COLO829 (cell line): ENCODE data around the gene ATAD1.
"Not testable (repeated sequence)": the region's sequence is repeated elsewhere in the genome, so short reads cannot be mapped to it uniquely, and the experiment has no call there.

Experiments
- DNase-seq: peaks from one replicate; pipeline ENCODE4 v3.0.0; 2012; ENCODE audit warnings: low spot score

Gene ATAD1

DNA sequence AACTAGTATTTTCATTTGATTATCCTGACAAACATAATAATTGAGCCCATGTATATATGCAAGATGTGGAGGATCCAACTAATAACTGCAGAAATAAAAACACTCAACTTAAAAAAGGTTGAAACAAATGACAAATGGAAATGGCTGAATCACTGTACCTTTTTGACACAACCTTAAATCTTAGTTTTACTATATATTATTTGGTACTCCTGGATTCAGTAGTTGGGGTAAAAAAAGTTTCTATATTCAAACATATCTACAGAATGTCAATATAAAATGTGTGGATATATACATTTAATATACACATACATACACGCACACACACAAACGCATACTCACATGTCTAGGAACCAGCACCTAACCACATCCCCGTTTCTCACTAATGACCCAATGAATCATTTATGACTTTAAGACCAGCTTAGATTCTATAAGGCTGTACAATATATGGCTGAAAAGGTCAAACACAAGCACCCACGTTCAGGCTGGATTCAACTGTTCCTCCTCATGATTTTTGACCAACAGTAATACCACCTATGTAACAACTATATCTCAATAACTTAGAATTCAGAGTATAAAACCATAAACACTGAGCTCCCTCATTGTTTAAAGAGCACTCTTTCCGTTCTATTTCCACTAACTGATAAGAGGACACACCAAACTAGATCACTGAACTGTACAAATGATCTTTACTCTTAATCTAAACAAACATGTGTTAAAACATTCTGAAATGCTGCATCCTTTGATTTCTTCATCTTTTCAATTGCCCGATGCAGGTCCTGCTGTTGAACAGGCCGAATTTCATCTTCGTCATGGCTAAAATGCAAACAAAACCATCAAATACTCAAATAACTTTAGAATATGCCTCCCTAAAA is 63.8 kb downstream of the ATAD1 start:
- no peak for DNase-seq

DNA sequence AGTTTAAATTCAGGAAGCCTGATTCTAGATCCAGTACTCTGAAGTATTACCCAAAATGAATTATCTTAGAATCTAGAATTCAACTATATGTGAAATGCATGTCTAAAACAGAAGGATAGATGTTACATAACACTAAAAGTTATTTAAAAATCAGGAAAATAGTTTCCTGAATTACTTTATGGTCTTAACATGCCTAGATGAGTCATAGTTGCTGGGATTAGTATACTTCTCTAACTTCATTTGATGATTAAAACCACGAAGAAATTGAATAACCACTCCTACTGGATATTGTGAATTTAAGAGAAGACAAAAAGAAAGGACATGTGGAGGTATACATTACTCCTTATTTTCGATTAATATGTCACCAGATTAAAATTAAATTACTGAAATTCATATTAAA is 65.5 kb downstream of the ATAD1 start:
- DNase-seq, result peak; percentile 25

DNA sequence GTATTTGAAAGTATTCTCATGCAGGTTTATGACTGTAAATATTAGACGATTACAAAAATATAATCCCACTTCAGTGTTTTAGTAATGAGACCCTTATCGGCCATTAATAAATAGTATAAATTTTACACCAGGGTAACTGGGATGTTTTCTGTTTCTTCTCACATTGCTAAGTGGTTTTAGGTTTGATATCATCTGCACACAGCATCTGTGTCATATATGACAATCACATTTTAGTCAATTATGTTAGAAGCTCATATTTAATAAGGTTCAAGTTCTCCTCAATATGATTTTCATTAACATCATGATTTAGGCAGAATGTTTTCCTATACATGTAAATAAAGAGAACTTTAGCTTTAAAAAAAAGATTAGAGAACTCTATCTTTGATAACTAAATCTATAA is 66.8 kb downstream of the ATAD1 start:
- no peak for DNase-seq

DNA sequence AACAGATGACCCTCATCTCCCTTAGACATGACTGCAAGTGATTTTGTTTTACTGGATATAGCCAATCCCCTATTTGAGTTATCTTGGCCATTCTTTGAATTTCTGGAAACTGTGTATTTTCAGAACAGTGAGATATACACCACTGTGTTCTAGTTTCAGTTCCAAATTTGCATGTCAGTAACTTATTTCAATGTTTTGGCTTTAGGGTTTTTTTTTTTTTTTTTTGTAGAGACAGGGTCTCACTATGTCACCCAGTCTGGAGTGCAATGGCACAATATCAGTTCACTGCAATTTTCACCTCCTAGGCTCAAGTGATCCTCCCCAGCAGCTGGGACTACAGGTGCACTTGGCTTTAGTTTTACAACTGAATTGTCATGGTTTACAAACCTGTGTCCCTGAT is 67.2 kb downstream of the ATAD1 start:
- no peak for DNase-seq

DNA sequence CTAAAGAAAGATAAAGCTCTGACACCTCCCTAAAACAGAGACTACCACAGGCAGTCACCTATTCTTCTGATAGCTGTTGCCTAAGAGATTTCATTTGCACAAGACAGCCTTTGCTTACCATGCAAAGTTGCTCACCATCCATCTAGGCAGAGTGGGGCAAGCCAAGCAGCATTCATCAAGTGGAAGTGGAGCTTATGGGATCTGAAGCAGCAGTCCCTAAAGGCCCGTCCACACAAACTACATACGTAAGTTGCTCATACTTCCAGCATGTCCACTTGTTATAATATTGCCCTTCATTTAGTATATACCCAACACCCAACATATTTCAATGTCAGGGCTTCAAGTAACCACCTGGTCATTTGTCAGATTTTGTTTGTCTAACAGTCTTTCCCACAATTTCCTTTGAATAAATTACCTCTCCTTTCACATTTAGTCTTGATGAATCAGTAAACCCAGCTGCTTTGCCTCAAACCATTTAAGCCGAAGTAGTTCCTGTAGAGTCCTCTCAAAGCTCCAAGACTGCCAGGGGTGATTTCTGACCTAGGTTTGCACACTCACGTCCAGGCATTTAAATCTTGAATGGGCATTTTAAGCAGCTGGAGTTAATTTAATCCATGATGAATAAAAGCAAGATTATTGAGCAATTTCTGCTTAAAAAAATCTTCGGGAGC is 67.9 kb downstream of the ATAD1 start:
- DNase-seq, result no peak

DNA sequence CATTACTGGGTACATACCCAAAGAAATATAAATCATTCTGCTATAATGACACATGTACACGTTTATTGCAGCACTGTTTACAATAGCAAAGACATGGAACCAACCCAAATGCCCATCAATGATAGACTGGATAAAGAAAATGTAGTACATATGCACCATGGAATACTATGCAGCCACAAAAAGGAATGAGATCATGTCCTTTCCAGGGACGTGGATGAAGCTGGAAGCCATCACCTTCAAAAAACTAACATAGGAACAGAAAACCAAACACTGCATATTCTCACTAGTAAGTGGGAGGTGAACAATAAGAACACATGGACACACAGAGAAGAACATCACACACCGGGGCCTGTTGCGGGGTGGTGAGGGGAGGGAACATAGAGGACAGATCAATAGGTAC is 69.8 kb downstream of the ATAD1 start:
- not testable (repeated sequence) for DNase-seq

DNA sequence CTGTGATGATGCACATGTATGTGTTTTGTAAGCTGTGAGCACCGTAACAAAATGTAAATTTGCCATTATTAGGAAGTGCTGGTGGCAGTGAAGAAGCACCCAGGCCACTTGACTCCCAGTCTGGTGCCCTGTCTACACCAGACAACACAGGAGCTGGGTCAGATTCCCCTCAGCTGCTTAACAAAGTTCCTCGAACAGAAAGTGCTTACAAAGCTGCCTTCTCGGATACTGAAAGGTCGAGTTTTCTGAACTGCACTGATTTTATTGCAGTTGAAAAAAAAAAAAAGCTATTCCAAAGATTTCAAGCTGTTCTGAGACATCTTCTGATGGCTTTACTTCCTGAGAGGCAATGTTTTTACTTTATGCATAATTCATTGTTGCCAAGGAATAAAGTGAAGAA is 71.1 kb downstream of the ATAD1 start:
- DNase-seq, result no peak

DNA sequence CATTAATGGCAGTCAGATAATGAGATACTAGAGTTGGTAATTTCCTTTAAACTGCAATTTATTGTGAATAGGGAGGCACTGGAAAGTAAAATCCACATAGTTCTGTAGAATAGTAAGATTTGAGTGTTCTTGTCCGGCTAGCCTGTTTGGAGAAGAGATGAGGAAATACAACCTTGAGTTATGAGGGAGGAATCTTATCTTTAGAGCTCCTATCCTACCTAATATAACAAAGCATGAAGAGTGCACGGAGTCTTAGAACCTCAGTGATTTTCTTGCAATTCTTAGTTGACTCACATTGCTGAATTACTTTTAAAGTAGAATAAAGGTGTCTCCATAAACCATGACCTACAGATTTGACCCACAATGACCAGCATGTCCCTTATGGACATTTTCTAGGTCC is 73.4 kb downstream of the ATAD1 start:
- no peak for DNase-seq

DNA sequence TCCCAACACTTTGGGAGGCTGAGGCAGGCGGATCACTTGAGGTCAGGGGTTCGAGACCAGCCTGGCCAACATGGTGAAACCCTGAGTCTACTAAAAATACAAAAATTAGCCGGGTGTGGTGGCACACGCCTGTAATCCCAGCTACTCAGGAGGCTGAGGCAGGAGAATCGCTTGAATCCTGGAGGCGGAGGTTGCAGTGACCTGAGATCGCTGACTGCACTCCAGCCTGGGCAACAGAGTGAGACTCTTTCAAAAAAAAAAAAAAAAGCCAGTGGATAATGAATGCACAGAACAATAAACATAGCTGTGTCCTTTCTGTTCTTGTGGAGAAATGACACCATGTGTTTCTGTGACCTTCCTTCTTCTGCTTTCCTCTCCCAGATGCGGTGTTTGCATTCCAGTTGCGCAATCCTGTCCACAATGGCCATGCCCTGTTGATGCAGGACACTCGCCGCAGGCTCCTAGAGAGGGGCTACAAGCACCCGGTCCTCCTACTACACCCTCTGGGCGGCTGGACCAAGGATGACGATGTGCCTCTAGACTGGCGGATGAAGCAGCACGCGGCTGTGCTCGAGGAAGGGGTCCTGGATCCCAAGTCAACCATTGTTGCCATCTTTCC is 74.9 kb downstream of the ATAD1 start:
- not testable (repeated sequence) for DNase-seq

DNA sequence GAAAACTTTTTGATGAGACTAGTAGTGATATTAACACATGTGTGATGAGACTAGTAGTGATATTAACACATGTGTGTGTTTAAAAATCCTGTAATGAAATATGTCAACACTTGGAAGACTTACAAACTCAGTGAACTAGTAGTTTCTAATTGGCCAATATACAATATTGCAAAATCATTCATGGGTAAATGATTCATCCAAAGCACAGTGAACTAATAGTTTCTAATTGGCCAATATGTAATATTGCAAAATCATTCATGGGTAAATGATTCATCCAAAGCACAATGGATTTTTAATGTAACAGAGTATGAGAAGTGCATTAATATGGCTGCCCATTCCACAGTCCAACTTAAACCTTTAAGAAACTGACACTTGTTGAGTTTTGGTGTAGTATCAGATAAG is 77.8 kb downstream of the ATAD1 start:
- DNase-seq, result no peak

DNA sequence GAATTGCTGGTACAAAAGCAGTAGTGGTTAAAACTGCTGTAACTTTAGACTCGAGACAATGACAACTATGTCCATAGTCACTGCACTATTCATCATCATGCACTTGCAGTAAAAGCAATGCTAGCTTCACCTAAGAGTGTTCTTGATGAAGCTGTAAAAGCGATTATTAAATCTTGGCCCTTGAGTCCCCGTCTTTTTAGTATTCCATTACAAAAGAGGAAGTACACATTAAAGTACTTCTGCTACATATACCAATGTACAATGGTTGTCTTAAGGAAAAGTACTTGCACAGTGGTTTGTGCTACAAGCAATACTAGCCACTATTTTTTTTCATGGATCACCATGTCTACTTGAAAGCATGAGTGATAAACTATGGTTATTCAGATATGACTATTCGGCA is 78.3 kb downstream of the ATAD1 start:
- DNase-seq, result no peak

DNA sequence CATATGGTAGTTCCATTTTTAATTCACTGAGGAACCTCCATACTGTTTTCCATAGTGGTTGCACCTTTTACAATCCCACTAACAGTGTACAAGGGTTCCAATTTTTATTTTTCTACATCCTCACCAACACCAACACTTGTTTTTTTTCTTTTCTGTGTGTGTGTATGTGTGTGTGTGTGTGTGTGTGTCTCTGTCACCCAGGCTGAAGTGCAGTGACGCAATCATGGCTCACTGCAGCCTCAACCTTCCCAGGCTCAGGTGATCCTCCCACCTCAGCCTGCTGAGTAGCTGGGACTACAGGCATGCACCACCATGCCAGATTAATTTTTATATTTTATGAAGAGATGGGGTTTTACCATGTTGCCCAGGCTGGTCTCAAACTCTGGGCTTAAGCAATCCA is 79.8 kb downstream of the ATAD1 start:
- DNase-seq, result not testable (repeated sequence)

DNA sequence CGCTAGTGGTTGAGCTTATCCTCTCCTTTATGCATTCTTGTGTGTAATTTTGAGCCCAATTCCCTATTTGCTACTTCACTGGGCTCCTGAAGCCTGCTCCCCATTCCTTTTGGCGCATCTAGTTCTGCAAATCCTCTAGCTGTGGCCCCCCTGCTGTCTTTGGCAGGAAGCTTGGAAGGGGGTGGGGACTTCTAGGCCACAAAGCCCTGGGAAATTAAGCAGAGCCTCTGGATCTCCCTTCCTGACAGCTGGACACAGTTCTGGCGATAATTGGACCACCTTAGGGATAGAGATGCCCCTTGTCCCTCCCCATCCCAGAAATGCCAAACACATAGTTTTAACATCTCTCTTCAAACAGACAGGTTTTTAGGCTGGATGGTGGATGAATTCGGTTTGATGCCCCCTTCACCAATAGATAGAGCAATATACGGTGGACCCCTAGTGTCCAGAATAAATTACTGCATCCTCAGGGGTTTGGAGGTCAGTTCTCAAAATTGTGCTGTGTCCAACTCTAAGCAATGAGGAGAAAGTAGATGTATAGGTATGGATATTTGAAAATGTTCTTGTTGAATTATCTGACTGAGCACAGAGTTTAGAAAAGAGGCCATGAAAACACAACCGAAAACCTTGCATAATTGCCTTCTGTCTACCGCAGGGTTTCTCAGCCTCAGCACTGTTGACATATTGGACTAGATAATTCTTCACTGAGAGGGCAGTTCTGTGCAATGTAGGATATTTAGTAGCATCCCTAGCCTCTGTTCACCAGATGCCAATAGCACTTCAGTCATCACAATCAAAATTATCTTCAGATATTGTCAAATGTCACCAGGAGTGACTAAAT is 82.8 kb downstream of the ATAD1 start:
- DNase-seq, result peak; percentile 37

DNA sequence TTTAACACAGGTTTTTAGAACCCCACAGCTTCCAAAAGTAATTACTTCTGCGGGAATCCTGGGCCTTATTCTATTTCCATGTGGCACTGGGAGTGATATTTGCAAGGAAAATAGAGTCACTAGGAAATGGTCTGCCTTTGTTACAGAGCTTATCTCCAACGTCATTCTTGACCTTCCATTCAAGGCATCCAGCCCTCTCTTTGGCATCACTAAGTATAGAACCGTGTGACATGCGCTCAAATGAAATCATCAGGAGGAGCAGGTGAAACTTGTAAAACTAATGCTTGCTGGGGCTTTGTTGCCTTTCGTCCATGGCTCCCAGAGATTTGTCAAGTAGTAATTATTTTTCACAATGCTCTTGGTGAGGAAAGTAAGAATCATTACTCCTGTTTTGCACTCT is 84.9 kb downstream of the ATAD1 start:
- DNase-seq, result no peak

DNA sequence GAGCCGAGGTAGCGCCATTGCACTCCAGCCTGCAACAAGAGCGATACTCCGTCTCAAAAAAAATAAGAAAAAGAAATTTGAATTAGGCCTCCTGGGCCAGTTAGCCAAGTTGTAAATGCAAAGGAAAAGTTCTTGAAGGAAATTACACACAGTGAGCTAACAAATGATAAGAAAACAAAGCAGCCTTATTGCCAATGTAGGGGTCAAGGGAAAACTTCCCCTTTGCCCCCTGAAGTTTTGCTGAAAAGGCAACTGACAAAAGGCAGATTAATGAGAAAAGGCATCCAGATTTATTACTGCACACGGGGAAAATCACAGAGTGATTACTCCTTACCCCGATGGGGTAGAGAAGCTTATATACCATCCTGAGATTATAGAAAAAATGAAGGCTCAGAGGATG is 88.1 kb downstream of the ATAD1 start:
- no peak for DNase-seq

DNA sequence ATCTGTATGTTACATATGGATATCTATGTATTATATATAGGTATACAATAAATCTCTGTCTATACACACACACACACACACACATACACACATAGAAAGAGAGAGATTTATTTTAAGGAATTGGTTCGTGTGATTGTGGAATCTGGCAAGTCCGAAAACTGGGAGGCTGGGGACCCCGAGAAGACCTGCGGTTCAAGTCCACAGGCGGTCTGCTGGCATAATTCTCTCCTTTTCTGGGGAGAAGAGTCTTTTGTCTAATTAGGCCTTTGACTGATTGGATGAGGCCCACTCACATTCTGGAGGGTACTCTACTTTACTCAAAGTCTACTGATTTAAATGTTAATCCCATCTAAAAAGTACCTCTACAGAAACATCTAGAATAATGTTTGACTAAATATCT is 93.2 kb downstream of the ATAD1 start:
- DNase-seq, result no peak

DNA sequence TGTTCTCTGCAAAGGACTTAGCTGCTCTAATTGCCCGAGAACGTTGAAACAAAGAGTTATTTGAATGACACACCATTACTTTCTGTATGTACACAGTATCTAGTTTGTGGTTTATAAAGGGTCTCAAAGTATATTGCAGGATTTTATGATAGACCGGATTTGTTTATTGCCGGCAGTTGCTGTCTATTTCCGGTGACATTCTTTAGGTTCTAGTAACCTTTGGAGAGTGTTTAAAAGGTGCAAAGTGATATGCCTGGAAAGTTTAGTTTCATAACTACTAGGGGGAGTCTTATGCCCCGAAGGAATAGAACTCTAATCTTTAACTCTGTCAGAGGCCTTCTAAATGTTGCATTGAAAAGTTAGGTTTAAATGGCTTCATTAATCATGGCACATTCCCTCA is 94.5 kb downstream of the ATAD1 start:
- DNase-seq, result peak; percentile 56

DNA sequence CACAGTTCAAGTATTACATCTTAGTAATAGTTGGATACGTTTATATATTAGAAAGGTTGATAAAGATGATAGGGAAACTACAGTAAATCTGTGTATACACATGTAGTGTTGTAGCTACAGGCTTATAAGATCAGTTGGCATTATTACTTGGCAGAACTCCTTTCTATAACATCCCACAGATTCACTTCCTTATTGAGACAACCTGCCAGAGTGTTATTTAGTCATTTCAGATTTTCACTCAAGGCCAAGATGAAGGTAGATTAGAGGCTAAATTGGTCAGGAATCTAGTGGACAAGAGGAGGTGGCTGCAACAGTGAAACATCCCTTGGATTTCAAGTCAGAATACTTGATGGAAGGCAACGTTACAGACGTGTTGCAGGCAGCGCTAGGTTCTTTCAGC is 95.3 kb downstream of the ATAD1 start:
- DNase-seq, result no peak

DNA sequence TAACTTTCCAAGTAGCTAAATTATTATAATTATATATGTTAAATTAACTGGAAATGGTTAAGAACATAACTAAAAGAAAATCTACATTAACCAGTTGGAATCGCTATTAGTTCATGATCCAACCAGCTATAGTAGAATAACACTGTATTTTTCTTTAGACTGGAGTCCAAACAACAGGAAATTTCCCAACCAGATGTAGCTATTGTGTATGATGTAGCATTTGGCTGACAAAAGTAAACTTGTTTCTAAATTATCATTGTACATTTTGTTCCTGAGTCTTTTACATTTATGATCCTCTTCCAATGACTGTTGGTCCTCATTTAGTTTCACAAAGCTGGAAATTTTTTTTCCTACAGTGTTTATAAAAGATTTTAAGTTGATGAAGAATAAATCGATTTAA is 96.2 kb downstream of the ATAD1 start:
- DNase-seq, result no peak

DNA sequence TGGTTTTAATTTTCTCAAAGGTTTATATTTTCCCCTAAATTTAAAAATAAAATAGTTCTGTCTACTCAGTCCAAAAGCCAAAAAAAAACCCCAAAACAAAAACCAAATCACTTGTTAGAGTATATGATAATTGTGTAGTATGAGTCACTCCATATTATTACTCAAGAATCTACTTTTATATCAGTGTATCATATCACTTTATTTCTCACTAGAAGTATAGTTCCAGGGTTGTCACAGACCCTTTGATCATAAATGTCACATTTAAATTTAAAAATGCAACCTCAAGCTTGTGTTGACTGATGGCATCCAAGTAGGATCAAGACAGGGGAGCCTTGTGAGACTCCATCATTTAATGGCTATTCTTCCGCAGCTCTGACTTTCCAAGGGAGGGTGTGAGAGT is 97.4 kb downstream of the ATAD1 start:
- DNase-seq, result no peak

DNA sequence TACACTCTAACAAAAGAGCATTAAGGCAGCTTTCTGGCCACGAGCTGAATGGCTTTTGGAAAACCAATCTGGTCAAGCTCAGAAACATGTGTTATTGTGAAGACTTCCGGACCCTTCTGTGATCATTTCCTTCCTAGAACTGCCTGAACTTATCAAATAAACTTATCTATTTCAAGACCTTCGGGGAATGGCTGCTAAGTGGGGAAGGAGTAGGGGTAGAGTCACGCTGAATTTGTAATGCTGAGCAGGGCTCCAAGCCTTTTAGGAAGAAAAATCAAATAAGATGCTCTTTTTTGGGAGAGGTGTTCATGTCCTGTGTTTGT is 101.7 kb downstream of the ATAD1 start:
- DNase-seq, result no peak

DNA sequence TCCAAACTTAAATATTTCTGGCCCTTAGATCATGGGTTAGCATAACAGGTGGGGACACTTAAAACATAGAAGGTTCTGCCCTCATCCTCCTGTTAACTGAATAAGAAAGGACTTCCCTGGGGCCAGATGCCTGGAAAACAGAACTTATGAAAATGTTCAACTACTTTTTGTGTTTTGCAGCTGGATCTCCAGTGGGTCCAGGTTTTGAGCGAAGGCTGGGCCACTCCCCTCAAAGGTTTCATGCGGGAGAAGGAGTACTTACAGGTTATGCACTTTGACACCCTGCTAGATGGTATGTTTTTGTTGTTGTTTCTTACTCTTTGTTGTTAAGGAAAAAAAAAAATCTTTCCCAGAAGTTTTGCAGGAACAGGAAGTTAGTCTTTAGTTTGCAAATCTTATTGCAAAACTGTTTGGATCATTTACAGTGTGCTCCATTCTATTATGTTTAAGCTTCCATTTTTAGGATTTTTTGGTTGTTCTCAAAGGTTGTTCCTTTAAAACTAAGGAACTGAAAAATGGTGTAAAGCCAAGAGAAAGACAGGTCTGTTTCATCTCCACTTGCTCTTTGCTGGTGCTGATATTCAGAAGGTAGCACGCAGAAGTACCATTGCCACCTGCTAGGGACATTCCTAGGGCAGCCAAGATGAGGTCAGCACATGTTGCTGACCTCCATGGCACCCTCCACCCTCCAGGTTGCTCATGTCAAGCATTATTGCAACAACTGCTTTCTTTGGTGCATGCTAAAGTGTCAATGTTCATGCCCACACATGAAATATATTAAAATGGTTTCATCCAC is 102.3 kb downstream of the ATAD1 start:
- DNase-seq, result no peak
